Colonic mucosa (tissue), 4 donors: ENCODE results near the gene PDPR. TPM values are rescaled to one million over a fixed set of nuclear protein-coding genes. Genes with fewer than 3 reads are reported as not detected.
"Not testable (repeated sequence)": the region's sequence is repeated elsewhere in the genome, so short reads cannot be mapped to it uniquely, and the experiment has no call there.

Experiments used
- DNase-seq: peaks from one replicate; pipeline ENCODE4 v3.0.0-alpha.2; 2020
- H3K27ac ChIP-seq: fragments of 200-600 bp; one replicate; pipeline ENCODE4 v1.8.0; 2021
- H3K27me3 ChIP-seq: fragments of 200-600 bp; one replicate; pipeline ENCODE4 v1.8.0; 2021
- H3K36me3 ChIP-seq: fragments of 200-600 bp; one replicate; pipeline ENCODE4 v1.8.0; 2021
- H3K4me1 ChIP-seq: fragments of 200-600 bp; one replicate; pipeline ENCODE4 v1.8.0; 2021; ENCODE audit warnings: mild to moderate bottlenecking
- H3K4me3 ChIP-seq: fragments of 200-600 bp; one replicate; pipeline ENCODE4 v1.8.0; 2021
- H3K9ac ChIP-seq, 2 donors: one replicate each; pipeline ENCODE4 v1.7.0; 2013; ENCODE audit warnings: control low read depth in 2 of 2, low read depth in 2 of 2, low read length in 2 of 2
- H3K9me3 ChIP-seq: fragments of 200-600 bp; one replicate; pipeline ENCODE4 v1.8.0; 2021
- intact Hi-C: fragments of 100-400 bp; cut with DNase I; formaldehyde crosslinking; loops from one replicate; pipeline ENCODE4 v1.14.1; 2022
- total RNA-seq, 2 donors: library from RNA; stranded (reverse); fragmentation: NEBNext Ultra II Directional in 1 of 2; extraction: Animal tissue kit (Norgen Biotek cat#: 25700) in 1 of 2; gene quantifications; one replicate each; pipeline ENCODE4 v1.2.1, GENCODE V29; 2021
- donor health status: healthy.
- donor health status: DM: no; HTN: no; CAD: no.
- donor health status: DM: no; HTN: no; CAD: no.

The PDPR gene
- total RNA-seq, 2 donors from 2014 or later = 13.7 to 18.9 TPM

GRCh38 chr16:70109583-70110279 lies 4.4 kb upstream of the PDPR start:
- DNase-seq, intact Hi-C loops, H3K9me3 ChIP-seq, H3K9ac ChIP-seq, H3K27ac ChIP-seq, H3K27me3 ChIP-seq, H3K4me1 ChIP-seq, H3K36me3 ChIP-seq, H3K4me3 ChIP-seq: not testable (repeated sequence)

GRCh38 chr16:70112162-70112561 lies 2.0 kb upstream of the PDPR start:
- H3K9me3 ChIP-seq, H3K4me3 ChIP-seq, H3K4me1 ChIP-seq, H3K36me3 ChIP-seq, H3K27ac ChIP-seq, H3K9ac ChIP-seq, intact Hi-C loops, H3K27me3 ChIP-seq, DNase-seq: not testable (repeated sequence)

GRCh38 chr16:70113599-70113981 lies 542 bp upstream of the PDPR start:
- H3K9me3 ChIP-seq, H3K9ac ChIP-seq, H3K27me3 ChIP-seq, intact Hi-C loops, H3K4me1 ChIP-seq, H3K36me3 ChIP-seq, DNase-seq: not testable (repeated sequence)
- Histone ChIP-seq H3K4me3 (peak overlapping the region; percentile 67), H3K27ac (peak overlapping the region; percentile 17)

GRCh38 chr16:70118354-70118753 lies 4.2 kb downstream of the PDPR start:
- H3K9ac ChIP-seq, H3K27me3 ChIP-seq, intact Hi-C loops, H3K27ac ChIP-seq, H3K9me3 ChIP-seq, H3K36me3 ChIP-seq, DNase-seq, H3K4me1 ChIP-seq, H3K4me3 ChIP-seq: not testable (repeated sequence)

GRCh38 chr16:70118776-70119175 lies 4.6 kb downstream of the PDPR start:
- intact Hi-C loops, H3K27ac ChIP-seq, H3K27me3 ChIP-seq, H3K9ac ChIP-seq, H3K36me3 ChIP-seq, H3K4me3 ChIP-seq, H3K4me1 ChIP-seq, DNase-seq, H3K9me3 ChIP-seq: not testable (repeated sequence)

GRCh38 chr16:70120398-70120797 lies 6.3 kb downstream of the PDPR start:
- H3K36me3 ChIP-seq, H3K27ac ChIP-seq, H3K9me3 ChIP-seq, intact Hi-C loops, DNase-seq, H3K4me3 ChIP-seq, H3K9ac ChIP-seq, H3K4me1 ChIP-seq, H3K27me3 ChIP-seq: not testable (repeated sequence)

- H3K36me3 ChIP-seq, intact Hi-C loops: not testable (repeated sequence)
These were observed 9.7 kb downstream of the PDPR start for GRCh38 chr16:70123822-70124221.

GRCh38 chr16:70126226-70126625 lies 12.1 kb downstream of the PDPR start:
- H3K4me3 ChIP-seq, H3K27ac ChIP-seq, intact Hi-C loops, H3K27me3 ChIP-seq, H3K9ac ChIP-seq, H3K9me3 ChIP-seq, DNase-seq, H3K4me1 ChIP-seq: not testable (repeated sequence)
- H3K36me3 ChIP-seq = peaks cover 10% of the 10 kb centered on the region

More at GRCh38 chr16:70123822-70124221, 9.7 kb downstream of the PDPR start:
- not testable (repeated sequence) for H3K27ac ChIP-seq, H3K4me3 ChIP-seq, H3K9me3 ChIP-seq, H3K27me3 ChIP-seq, H3K9ac ChIP-seq, DNase-seq, H3K4me1 ChIP-seq

GRCh38 chr16:70127706-70128105 lies 13.6 kb downstream of the PDPR start:
- H3K4me1 ChIP-seq, H3K9me3 ChIP-seq, H3K4me3 ChIP-seq, H3K27ac ChIP-seq, H3K9ac ChIP-seq, intact Hi-C loops, H3K27me3 ChIP-seq, DNase-seq: not testable (repeated sequence)
- peaks cover 14% of the 10 kb centered on the region for H3K36me3 ChIP-seq

GRCh38 chr16:70128844-70129243 lies 14.7 kb downstream of the PDPR start:
- H3K9ac ChIP-seq, DNase-seq, H3K4me3 ChIP-seq, H3K27me3 ChIP-seq, H3K4me1 ChIP-seq, intact Hi-C loops, H3K27ac ChIP-seq, H3K9me3 ChIP-seq: not testable (repeated sequence)
- peaks cover 21% of the 10 kb centered on the region for H3K36me3 ChIP-seq

GRCh38 chr16:70135796-70136195 lies 21.7 kb downstream of the PDPR start:
- H3K4me1 ChIP-seq, H3K27me3 ChIP-seq, intact Hi-C loops, H3K4me3 ChIP-seq, H3K27ac ChIP-seq, H3K9ac ChIP-seq, DNase-seq, H3K9me3 ChIP-seq: not testable (repeated sequence)
- H3K36me3 ChIP-seq = peaks cover 23% of the 10 kb centered on the region

- intact Hi-C loops, H3K27ac ChIP-seq, H3K27me3 ChIP-seq, DNase-seq, H3K9ac ChIP-seq, H3K9me3 ChIP-seq, H3K4me3 ChIP-seq, H3K4me1 ChIP-seq: not testable (repeated sequence)
- H3K36me3 ChIP-seq = peaks cover 23% of the 10 kb centered on the region
These were observed 22.5 kb downstream of the PDPR start for GRCh38 chr16:70136595-70136994.

GRCh38 chr16:70142739-70143138 lies 28.6 kb downstream of the PDPR start:
- H3K4me3 ChIP-seq, H3K27ac ChIP-seq, H3K4me1 ChIP-seq, H3K27me3 ChIP-seq, H3K9ac ChIP-seq, H3K9me3 ChIP-seq, DNase-seq, intact Hi-C loops: not testable (repeated sequence)
- H3K36me3 ChIP-seq = peaks cover 17% of the 10 kb centered on the region

- H3K27ac ChIP-seq, H3K4me3 ChIP-seq, DNase-seq, H3K27me3 ChIP-seq, intact Hi-C loops, H3K4me1 ChIP-seq, H3K9me3 ChIP-seq, H3K9ac ChIP-seq: not testable (repeated sequence)
- H3K36me3 ChIP-seq = peaks cover 16% of the 10 kb centered on the region
These were observed 29.2 kb downstream of the PDPR start for GRCh38 chr16:70143231-70143895.
